ENCODE data around the gene KDM3A.

The KDM3A gene

DNA sequence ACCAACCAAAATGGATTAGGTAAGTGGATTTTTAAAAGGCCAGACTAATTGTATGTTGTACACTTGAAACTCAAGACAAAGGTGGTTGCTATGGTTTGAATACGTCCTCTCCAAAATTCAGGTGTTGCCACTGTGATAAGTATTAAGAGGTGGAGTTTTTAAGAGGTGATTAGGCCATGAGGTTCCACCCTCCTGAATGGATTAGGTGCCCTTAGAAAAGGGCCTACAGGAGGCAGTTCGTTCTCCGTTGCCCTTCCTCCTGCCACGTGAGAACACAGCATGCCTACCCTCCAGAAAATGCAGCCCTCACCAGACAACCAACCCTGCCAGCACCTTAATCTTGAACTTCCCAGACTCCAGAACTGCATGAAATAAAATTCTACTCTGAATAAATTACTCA, 70.9 kb downstream of the KDM3A start:
- Histone ChIP-seq H3K9ac (ENCODE audit: low read depth in 1 of 2, low read length in 2 of 2) (no peak overlapping the region), H3K36me3 (ENCODE audit: control insufficient read depth in 1 of 2, insufficient read depth in 2 of 2, low read length in 2 of 2) (peaks cover 5 to 37% of the 10 kb centered on the region in 2 donors), H3K27ac (ENCODE audit: low read depth, low read length) (no peak overlapping the region)

DNA sequence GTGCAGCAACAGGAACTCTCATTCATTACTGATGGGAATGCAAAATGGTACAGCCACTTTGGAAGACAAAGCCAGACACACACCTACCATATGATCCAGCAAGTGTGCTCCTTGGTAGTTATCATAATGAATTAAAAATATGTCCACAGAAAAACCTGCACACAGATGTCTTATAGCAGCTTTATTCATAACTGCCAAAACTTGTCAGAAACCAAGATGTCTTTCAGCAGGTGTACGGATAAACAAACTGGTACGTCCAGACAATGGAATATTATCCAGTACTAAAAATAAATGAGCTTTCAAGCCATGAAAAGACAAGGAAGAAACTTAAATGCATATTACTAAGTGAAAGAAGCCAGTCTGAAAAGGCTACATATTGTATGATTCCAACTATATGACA, 71.7 kb downstream of the KDM3A start:
- Histone ChIP-seq H3K9me3 (ENCODE audit: control insufficient read depth in 1 of 2, low read length in 2 of 2) (no peaks in the 10 kb centered on the region), H3K4me3 (ENCODE audit: low read depth in 1 of 2, low read length in 2 of 2) (no peak overlapping the region), H3K27ac (ENCODE audit: low read depth, low read length) (no peak overlapping the region), H3K36me3 (ENCODE audit: control insufficient read depth in 1 of 2, insufficient read depth in 2 of 2, low read length in 2 of 2) (peaks cover 5 to 29% of the 10 kb centered on the region in 2 donors), H3K9ac (ENCODE audit: low read depth in 1 of 2, low read length in 2 of 2) (no peak overlapping the region), H3K27me3 (ENCODE audit: control insufficient read depth in 1 of 2, insufficient read depth in 2 of 2, low read length in 2 of 2) (no peaks in the 10 kb centered on the region), H3K4me1 (ENCODE audit: control insufficient read depth in 1 of 2, insufficient read depth in 2 of 2, low read length in 2 of 2) (no peaks in the 10 kb centered on the region)

More for the DNA sequence above, 70.9 kb downstream of the KDM3A start:
- Histone ChIP-seq H3K4me3 (ENCODE audit: low read depth in 1 of 2, low read length in 2 of 2) (no peak overlapping the region), H3K9me3 (ENCODE audit: control insufficient read depth in 1 of 2, low read length in 2 of 2) (no peaks in the 10 kb centered on the region), H3K27me3 (ENCODE audit: control insufficient read depth in 1 of 2, insufficient read depth in 2 of 2, low read length in 2 of 2) (no peaks in the 10 kb centered on the region), H3K4me1 (ENCODE audit: control insufficient read depth in 1 of 2, insufficient read depth in 2 of 2, low read length in 2 of 2) (no peaks in the 10 kb centered on the region)

DNA sequence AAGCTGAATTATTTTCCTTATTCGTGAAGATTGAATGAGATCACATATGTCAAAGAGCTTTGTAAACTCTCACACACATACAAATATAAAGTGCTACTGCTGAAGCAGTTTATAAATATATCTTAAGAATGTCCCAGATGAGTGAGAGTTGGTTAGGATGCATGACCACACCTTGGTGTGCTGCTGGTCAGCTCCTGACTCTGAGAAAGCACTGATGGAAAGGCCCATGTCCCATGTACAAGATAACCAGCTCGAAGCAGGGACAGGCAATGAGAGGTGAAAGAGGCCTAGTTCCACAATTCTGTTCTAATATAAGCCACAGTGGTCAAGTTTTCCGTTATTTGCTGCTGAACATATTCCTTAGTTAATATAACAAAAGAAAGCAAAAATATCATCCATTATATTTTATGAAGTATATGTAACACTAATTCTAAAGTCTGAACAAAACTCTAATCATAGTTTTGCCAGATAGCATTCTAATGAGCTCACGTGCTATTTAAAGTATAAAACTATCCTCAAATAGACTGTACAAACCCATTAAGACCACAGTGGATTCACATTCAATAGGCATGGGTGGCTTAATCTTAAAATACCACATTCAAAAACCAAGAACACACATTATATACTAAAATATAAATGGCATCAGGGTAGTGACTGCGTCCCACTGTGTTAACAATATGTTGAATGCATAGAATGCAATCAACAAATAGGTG, 72.9 kb downstream of the KDM3A start:
- Histone ChIP-seq H3K9me3 (ENCODE audit: control insufficient read depth in 1 of 2, low read length in 2 of 2) (no peaks in the 10 kb centered on the region), H3K27me3 (ENCODE audit: control insufficient read depth in 1 of 2, insufficient read depth in 2 of 2, low read length in 2 of 2) (no peaks in the 10 kb centered on the region), H3K36me3 (ENCODE audit: control insufficient read depth in 1 of 2, insufficient read depth in 2 of 2, low read length in 2 of 2) (peaks cover 5 to 17% of the 10 kb centered on the region in 2 donors), H3K27ac (ENCODE audit: low read depth, low read length) (no peak overlapping the region), H3K4me3 (ENCODE audit: low read depth in 1 of 2, low read length in 2 of 2) (no peak overlapping the region), H3K9ac (ENCODE audit: low read depth in 1 of 2, low read length in 2 of 2) (no peak overlapping the region), H3K4me1 (ENCODE audit: control insufficient read depth in 1 of 2, insufficient read depth in 2 of 2, low read length in 2 of 2) (no peaks in the 10 kb centered on the region)

- Histone ChIP-seq H3K4me1 (ENCODE audit: control insufficient read depth in 1 of 2, insufficient read depth in 2 of 2, low read length in 2 of 2) (no peaks in the 10 kb centered on the region), H3K27me3 (ENCODE audit: control insufficient read depth in 1 of 2, insufficient read depth in 2 of 2, low read length in 2 of 2) (no peaks in the 10 kb centered on the region), H3K9me3 (ENCODE audit: control insufficient read depth in 1 of 2, low read length in 2 of 2) (peaks cover 0 to 8% of the 10 kb centered on the region in 2 donors), H3K36me3 (ENCODE audit: control insufficient read depth in 1 of 2, insufficient read depth in 2 of 2, low read length in 2 of 2) (peaks cover 3 to 8% of the 10 kb centered on the region in 2 donors), H3K9ac (ENCODE audit: low read depth in 1 of 2, low read length in 2 of 2) (no peak overlapping the region), H3K4me3 (ENCODE audit: low read depth in 1 of 2, low read length in 2 of 2) (no peak overlapping the region), H3K27ac (ENCODE audit: low read depth, low read length) (no peak overlapping the region)
Observed at GRCh38 chr2:86518481-86518880, 77.3 kb downstream of the KDM3A start.

- no peaks in the 10 kb centered on the region for H3K27me3 ChIP-seq (ENCODE audit: control insufficient read depth in 1 of 2, insufficient read depth in 2 of 2, low read length in 2 of 2)
- no peak overlapping the region for H3K27ac ChIP-seq (ENCODE audit: low read depth, low read length)
- H3K4me3 ChIP-seq (ENCODE audit: low read depth in 1 of 2, low read length in 2 of 2): no peak overlapping the region
- H3K36me3 ChIP-seq (ENCODE audit: control insufficient read depth in 1 of 2, insufficient read depth in 2 of 2, low read length in 2 of 2): peaks cover 3 to 13% of the 10 kb centered on the region in 2 donors
- H3K4me1 ChIP-seq (ENCODE audit: control insufficient read depth in 1 of 2, insufficient read depth in 2 of 2, low read length in 2 of 2): no peaks in the 10 kb centered on the region
- no peak overlapping the region for H3K9ac ChIP-seq (ENCODE audit: low read depth in 1 of 2, low read length in 2 of 2)
- H3K9me3 ChIP-seq (ENCODE audit: control insufficient read depth in 1 of 2, low read length in 2 of 2): peaks cover 0 to 8% of the 10 kb centered on the region in 2 donors
Observed at GRCh38 chr2:86519349-86519748, 78.2 kb downstream of the KDM3A start.

DNA sequence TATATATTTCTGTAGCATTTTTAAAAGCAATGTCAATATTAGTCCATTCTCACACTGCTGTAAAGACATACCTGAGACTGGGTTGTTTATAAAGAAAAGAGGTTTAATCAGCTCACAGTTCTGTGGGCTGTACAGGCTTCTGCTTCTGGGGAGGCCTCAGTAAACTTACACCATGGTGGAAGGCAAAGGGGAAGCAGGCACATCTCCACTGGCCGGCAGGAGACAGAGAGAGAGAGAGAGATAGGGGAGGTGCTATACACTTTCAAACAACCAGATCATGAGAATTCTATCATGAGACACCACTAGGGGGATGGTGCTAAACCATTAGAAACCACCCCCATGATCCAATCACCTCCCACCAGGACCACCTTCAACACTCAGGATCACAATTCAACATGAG, 79.0 kb downstream of the KDM3A start:
- Histone ChIP-seq H3K4me3 (ENCODE audit: low read depth in 1 of 2, low read length in 2 of 2) (no peak overlapping the region), H3K27me3 (ENCODE audit: control insufficient read depth in 1 of 2, insufficient read depth in 2 of 2, low read length in 2 of 2) (no peaks in the 10 kb centered on the region), H3K9ac (ENCODE audit: low read depth in 1 of 2, low read length in 2 of 2) (no peak overlapping the region), H3K36me3 (ENCODE audit: control insufficient read depth in 1 of 2, insufficient read depth in 2 of 2, low read length in 2 of 2) (peaks cover 3 to 13% of the 10 kb centered on the region in 2 donors), H3K4me1 (ENCODE audit: control insufficient read depth in 1 of 2, insufficient read depth in 2 of 2, low read length in 2 of 2) (no peaks in the 10 kb centered on the region), H3K27ac (ENCODE audit: low read depth, low read length) (no peak overlapping the region), H3K9me3 (ENCODE audit: control insufficient read depth in 1 of 2, low read length in 2 of 2) (peaks cover 0 to 8% of the 10 kb centered on the region in 2 donors)

GRCh38 chr2:86521922-86522321, 80.8 kb downstream of the KDM3A start:
- Histone ChIP-seq H3K4me1 (ENCODE audit: control insufficient read depth in 1 of 2, insufficient read depth in 2 of 2, low read length in 2 of 2) (no peaks in the 10 kb centered on the region), H3K27me3 (ENCODE audit: control insufficient read depth in 1 of 2, insufficient read depth in 2 of 2, low read length in 2 of 2) (no peaks in the 10 kb centered on the region), H3K4me3 (ENCODE audit: low read depth in 1 of 2, low read length in 2 of 2) (no peak overlapping the region), H3K9me3 (ENCODE audit: control insufficient read depth in 1 of 2, low read length in 2 of 2) (peaks cover 0 to 8% of the 10 kb centered on the region in 2 donors), H3K9ac (ENCODE audit: low read depth in 1 of 2, low read length in 2 of 2) (no peak overlapping the region), H3K36me3 (ENCODE audit: control insufficient read depth in 1 of 2, insufficient read depth in 2 of 2, low read length in 2 of 2) (peaks cover 5 to 13% of the 10 kb centered on the region in 2 donors), H3K27ac (ENCODE audit: low read depth, low read length) (no peak overlapping the region)

DNA sequence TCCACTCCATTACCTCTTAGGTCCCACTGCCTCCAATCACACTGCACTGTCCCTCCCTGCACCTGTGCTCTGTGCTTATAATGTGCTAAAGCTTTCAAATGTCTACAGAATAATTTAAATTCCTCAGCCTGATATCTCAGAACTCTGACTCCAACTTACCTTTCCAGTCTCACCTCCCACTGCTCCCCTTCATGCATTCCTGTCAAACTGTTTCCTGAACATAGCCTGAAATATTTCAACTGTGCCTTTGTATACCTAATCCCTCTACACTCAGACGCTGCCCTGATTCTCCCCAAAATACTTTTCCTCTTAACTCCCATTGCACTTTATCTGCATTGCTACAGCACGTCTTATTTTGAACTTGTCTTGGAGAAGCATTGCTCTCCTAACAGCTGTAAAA, 81.5 kb downstream of the KDM3A start:
- Histone ChIP-seq H3K27me3 (ENCODE audit: control insufficient read depth in 1 of 2, insufficient read depth in 2 of 2, low read length in 2 of 2) (no peaks in the 10 kb centered on the region), H3K4me3 (ENCODE audit: low read depth in 1 of 2, low read length in 2 of 2) (no peak overlapping the region), H3K9ac (ENCODE audit: low read depth in 1 of 2, low read length in 2 of 2) (no peak overlapping the region), H3K4me1 (ENCODE audit: control insufficient read depth in 1 of 2, insufficient read depth in 2 of 2, low read length in 2 of 2) (no peaks in the 10 kb centered on the region), H3K9me3 (ENCODE audit: control insufficient read depth in 1 of 2, low read length in 2 of 2) (peaks cover 0 to 8% of the 10 kb centered on the region in 2 donors), H3K36me3 (ENCODE audit: control insufficient read depth in 1 of 2, insufficient read depth in 2 of 2, low read length in 2 of 2) (peaks cover 5 to 20% of the 10 kb centered on the region in 2 donors), H3K27ac (ENCODE audit: low read depth, low read length) (no peak overlapping the region)

DNA sequence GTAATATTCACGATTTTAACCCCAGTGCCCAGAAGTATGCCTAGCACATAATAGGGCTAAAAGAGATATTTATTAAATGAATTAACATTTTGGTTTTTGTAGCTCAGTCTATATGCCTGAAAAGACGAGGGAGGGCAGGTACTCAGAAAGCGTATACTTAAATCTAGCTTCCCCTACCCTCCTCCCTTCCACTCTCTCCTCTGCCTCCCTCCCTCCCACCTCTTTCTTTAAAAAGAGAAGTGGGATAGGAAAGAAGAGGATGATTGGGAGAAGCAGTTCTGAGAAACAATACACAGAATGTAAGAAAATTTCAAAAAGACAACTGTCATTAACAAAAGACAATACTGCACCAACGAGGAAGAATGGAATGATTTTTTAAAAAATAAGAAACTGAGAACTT, 82.3 kb downstream of the KDM3A start:
- no peak overlapping the region for H3K9ac ChIP-seq (ENCODE audit: low read depth in 1 of 2, low read length in 2 of 2)
- H3K9me3 ChIP-seq (ENCODE audit: control insufficient read depth in 1 of 2, low read length in 2 of 2): peaks cover 0 to 8% of the 10 kb centered on the region in 2 donors
- no peaks in the 10 kb centered on the region for H3K27me3 ChIP-seq (ENCODE audit: control insufficient read depth in 1 of 2, insufficient read depth in 2 of 2, low read length in 2 of 2)
- no peak overlapping the region for H3K27ac ChIP-seq (ENCODE audit: low read depth, low read length)
- no peak overlapping the region for H3K4me3 ChIP-seq (ENCODE audit: low read depth in 1 of 2, low read length in 2 of 2)
- peaks cover 5 to 20% of the 10 kb centered on the region in 2 donors for H3K36me3 ChIP-seq (ENCODE audit: control insufficient read depth in 1 of 2, insufficient read depth in 2 of 2, low read length in 2 of 2)
- no peaks in the 10 kb centered on the region for H3K4me1 ChIP-seq (ENCODE audit: control insufficient read depth in 1 of 2, insufficient read depth in 2 of 2, low read length in 2 of 2)

DNA sequence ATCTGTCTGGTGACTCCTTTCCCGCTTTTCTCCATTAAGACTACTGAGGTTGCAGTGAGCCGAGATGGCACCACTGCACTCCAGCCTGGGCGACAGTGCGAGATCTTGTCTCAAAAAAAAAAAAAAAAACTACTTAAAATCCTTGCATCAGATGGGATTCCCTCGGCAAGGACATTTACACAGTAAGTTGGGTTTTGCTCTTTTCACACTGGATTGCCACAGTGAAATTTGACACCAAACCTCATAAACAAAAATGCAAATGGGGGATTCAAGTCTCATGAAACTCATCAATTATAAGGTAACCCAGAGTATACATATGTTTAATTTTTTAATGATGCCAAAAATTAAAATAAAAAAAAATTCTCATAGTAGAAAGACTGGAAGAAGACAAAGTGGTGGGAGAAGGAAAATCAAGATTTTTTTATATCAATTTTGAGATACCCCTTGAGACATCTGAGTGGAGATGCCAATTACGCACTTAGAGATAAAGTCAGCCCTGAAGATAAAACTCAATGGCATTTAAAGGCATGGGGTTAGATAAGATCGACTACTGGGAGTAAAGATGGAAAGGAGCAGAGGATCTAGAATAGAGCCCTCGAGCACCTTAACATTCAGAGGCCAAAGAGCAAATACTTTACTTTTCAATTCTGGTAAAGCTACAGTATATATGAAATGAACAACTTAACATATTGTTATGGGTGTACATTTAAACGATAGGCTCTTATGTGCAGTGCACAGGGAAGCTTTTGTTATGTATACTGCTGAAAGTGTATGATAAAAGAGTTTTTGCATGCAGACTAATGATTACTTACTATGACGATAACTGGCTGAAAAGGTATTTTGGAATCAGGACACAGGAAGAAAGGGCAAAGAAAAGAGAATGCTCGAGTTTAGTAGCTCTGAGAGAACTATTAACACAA, 84.5 kb downstream of the KDM3A start:
- H3K4me3 ChIP-seq (ENCODE audit: low read depth in 1 of 2, low read length in 2 of 2): no peak overlapping the region
- H3K9me3 ChIP-seq (ENCODE audit: control insufficient read depth in 1 of 2, low read length in 2 of 2): peaks cover 0 to 1% of the 10 kb centered on the region in 2 donors
- H3K27ac ChIP-seq (ENCODE audit: low read depth, low read length): no peak overlapping the region
- no peaks in the 10 kb centered on the region for H3K4me1 ChIP-seq (ENCODE audit: control insufficient read depth in 1 of 2, insufficient read depth in 2 of 2, low read length in 2 of 2)
- H3K36me3 ChIP-seq (ENCODE audit: control insufficient read depth in 1 of 2, insufficient read depth in 2 of 2, low read length in 2 of 2): peaks cover 5 to 16% of the 10 kb centered on the region in 2 donors
- H3K27me3 ChIP-seq (ENCODE audit: control insufficient read depth in 1 of 2, insufficient read depth in 2 of 2, low read length in 2 of 2): no peaks in the 10 kb centered on the region
- no peak overlapping the region for H3K9ac ChIP-seq (ENCODE audit: low read depth in 1 of 2, low read length in 2 of 2)
